GM12891 (cell line): ENCODE results near the gene SPAG8.

Experiments
- PAX5 ChIP-seq: IDR thresholded peaks from 2 replicates; pipeline ENCODE4 v1.6.1; 2011; ENCODE audit warnings: low read length, moderate library complexity, mild to moderate bottlenecking; ENCODE audit not compliant: insufficient read depth, severe bottlenecking
- POLR2A ChIP-seq: IDR thresholded peaks from 2 replicates; pipeline ENCODE4 v1.6.1; 2011; ENCODE audit warnings: low read depth, low read length, control low read depth
- POLR2AphosphoS5 ChIP-seq: IDR thresholded peaks from 2 replicates; pipeline ENCODE4 v1.6.1; 2011; ENCODE audit warnings: low read depth, low read length, control low read depth
- POU2F2 ChIP-seq: IDR thresholded peaks from 2 replicates; pipeline ENCODE4 v1.6.1; 2011; ENCODE audit warnings: low read depth, mild to moderate bottlenecking, control low read depth, low read length, moderate library complexity
- SPI1 ChIP-seq: IDR thresholded peaks from 2 replicates; pipeline ENCODE4 v1.6.1; 2011; ENCODE audit warnings: low read depth, low read length, control low read depth
- TAF1 ChIP-seq: IDR thresholded peaks from 2 replicates; pipeline ENCODE4 v1.6.1; 2011; ENCODE audit warnings: low read depth, low read length, control low read depth

DNA sequence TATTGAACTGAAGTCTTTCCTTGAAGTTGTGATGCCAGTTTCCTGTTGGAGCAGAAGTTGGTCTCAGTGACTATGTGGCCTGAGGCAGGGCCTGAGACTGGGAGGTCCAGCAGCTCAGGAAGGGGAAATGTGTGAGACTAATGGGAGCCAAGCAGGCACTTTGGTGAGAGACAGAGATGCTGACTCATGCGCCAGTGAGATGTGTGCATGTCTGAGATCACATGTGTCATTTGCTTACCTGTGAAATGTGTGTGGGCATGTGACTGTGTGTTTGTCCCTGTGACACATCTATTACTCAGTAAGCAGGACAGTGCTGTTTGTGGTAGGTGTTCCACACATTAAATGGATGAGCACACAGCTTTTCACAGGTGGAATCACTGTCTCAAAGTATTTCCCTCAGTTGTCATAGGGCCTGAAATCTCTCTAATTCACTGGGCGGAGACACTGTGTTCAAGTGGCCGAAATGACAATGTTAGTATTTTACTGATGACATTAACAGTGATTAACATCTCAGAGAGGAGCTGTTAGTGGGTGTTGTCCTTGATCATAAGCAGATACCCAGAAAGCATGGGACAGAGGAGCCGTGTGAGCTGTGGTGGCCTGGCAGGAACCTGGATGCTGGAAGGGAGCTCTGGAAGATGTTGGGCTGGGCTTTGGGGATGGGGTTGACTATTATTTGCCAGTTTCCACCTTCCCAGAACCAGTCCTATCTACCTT is 13.2 kb downstream of the SPAG8 start:
- TF ChIP-seq POLR2A (no peak), POLR2AphosphoS5 (no peak), TAF1 (no peak), SPI1 (no peak), PAX5 (no peak), POU2F2 (no peak)
